GM18511 (cell line): ENCODE results near the gene CTIF.

Experiments
- ATAC-seq: cut with Tn5 transposase; IDR thresholded peaks from one replicate; pipeline ENCODE4 v1.9.1; 2021; ENCODE audit warnings: mild to moderate bottlenecking, moderate library complexity; ENCODE audit not compliant: unreplicated experiment

CTIF gene

GRCh38 chr18:48902023-48902855 lies 363.4 kb downstream of the CTIF start:
- no peak for ATAC-seq

DNA sequence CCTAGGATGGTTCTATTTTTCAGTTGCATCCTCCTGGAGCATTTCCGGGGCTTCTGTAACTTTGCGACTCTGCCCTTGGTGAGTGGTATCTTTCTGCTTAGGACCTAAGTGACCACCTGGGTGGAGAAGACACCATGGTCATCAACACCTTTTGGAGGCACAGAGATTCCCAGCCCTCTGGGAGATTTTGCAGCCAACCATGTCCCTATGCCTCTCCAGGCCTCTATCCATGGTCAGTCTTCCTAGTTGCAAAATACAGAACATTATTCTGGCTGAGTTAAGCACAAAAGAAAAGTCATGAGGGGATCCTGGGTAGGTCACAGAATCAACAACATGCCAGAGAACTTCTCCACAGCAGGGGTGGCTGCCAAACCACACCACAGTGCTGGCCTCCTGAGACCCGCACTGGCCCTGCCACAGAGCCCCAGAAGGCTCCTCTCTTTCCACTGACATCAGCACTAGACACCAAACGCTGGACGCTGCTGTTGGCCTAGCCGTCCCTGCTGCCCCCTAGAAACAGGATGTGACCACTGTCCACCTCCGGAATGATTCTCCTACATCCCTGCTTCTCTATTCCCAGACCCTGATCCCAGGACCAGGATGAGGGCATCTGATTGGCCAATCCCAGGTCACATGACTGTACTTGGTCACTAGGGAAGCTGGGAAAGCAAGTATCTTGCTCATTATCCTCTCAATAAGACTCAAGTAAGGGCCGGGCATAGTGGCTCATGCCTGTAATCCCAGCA lies 364.2 kb downstream of the CTIF start:
- no peak for ATAC-seq

- no peak for ATAC-seq
These were observed 365.3 kb downstream of the CTIF start for GRCh38 chr18:48904091-48904490.

- no peak for ATAC-seq
These were observed 366.1 kb downstream of the CTIF start for GRCh38 chr18:48904847-48905394.

DNA sequence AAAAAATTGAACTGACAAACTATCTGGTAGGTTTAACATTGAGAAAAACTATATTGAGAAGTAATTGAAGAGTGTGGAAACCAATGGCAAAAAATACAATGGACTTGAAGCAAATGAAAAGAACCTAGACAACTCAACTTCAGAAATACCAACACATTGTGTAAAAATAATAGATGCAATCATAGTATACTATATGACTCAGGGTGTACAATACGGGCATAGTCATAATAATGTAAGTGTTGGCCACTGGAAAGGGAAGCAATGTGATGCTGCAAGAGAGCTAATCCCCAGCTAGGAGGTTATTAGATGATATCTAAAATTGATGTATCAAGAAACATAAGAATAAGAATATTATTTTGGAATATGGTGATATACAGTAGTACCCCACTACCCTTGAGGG lies 366.7 kb downstream of the CTIF start:
- ATAC-seq, result no peak

DNA sequence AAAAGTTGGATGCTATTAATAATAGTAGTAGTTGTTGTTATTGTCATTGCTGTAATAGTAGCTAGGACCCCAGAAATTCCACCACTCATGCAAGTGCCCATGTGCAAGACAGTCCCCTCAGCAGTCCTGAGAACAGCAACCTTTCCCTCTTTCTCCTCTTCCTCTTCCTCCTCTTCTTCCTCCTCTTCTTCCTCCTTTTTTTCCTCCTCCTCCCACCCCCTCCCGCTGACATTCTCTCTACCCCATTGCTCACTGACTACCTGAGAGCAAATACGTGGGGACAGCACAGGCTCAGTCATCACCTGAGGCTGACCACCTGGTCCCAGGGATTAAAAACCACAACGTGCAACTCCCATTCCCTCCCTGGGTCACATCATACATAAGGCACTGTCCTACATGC lies 370.1 kb downstream of the CTIF start:
- no peak for ATAC-seq

DNA sequence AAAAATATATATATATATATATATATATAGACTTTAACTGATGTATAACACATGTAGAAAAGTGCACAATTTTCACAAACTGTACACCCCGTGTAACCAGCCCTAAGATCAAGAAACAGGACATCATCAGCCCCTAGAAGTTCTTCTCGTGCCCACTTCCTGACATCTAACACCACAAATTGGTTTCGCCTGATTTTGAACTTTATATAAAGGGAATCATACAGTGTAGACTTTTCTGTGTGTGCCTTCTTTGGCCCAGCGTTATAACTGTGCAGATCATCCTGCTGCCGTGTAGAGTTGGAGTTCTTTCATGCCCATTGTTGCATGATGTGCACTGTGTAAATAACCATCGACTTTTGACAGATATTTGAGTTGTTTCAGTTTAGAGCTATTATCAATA lies 370.9 kb downstream of the CTIF start:
- ATAC-seq, result no peak

GRCh38 chr18:48910972-48911545 lies 372.2 kb downstream of the CTIF start:
- ATAC-seq, result no peak
